Thyroid gland (tissue), 4 donors: ENCODE measurements around the gene DCST1. TPM values are rescaled to one million over a fixed set of nuclear protein-coding genes. Genes with fewer than 3 reads are reported as not detected.

Experiments
- DNase-seq, 2 donors: peaks; one replicate each; pipeline ENCODE4 v3.0.0-alpha.2; 2019
- H3K27ac ChIP-seq, 3 donors: fragments of 200-600 bp; sonication (generic); 1 replicate in 2 of 3; 2 replicates in 1 of 3; pipeline ENCODE4 v1.5.1; 2016 to 2019; ENCODE audit warnings: mild to moderate bottlenecking in 1 of 3, moderate library complexity in 1 of 3
- H3K27me3 ChIP-seq: fragments of 200-600 bp; sonication (generic); one replicate; pipeline ENCODE4 v1.5.1; 2019
- H3K36me3 ChIP-seq, 2 donors: fragments of 200-600 bp; sonication (generic); one replicate each; pipeline ENCODE4 v1.5.1; 2016 to 2019
- H3K4me1 ChIP-seq, 2 donors: fragments of 200-600 bp; sonication (generic); one replicate each; pipeline ENCODE4 v1.5.1; 2017 to 2019
- H3K4me3 ChIP-seq, 3 donors: fragments of 200-600 bp; sonication (generic); replicated peaks in 1 of 3; 1 replicate in 2 of 3; 2 replicates in 1 of 3; pipeline ENCODE4 v1.5.1; 2016; ENCODE audit warnings: mild to moderate bottlenecking in 1 of 3
- H3K9me3 ChIP-seq: fragments of 200-600 bp; sonication (generic); one replicate; pipeline ENCODE4 v1.5.1; 2017
- POLR2A ChIP-seq, 2 donors: fragments of 450-650 bp; IDR thresholded peaks; one replicate each; pipeline ENCODE4 v1.6.1; 2017; ENCODE audit warnings: antibody characterized with exemption in 2 of 2, mild to moderate bottlenecking in 2 of 2, moderate library complexity in 1 of 2
- WGBS, 2 donors: methylation state at CpG; one replicate each; pipeline ENCODE4 v1.1.5; 2017; 5-methylcytosine and 5-hydroxymethylcytosine counted together
- intact Hi-C: fragments of 100-400 bp; cut with DNase I; formaldehyde crosslinking; loops from one replicate; pipeline ENCODE4 v1.15.1; 2023
- total RNA-seq, 4 donors: library from RNA; depleted of rRNA; stranded (reverse); fragments of >200 nt; gene quantifications; one replicate each; pipeline ENCODE4 v1.2.3, GENCODE V29; 2016
- TF ChIP-seq, protein P1 (sequence below), 6 experiments: fragments of 200-600 bp in 3 of 6; fragments of 450-650 bp in 3 of 6; sonication (generic) in 3 of 6; IDR thresholded peaks; one replicate each; pipeline ENCODE4 v1.5.1; 2016 to 2019; ENCODE audit warnings: antibody characterized with exemption in 6 of 6, mild to moderate bottlenecking in 2 of 6, inconsistent platforms in 1 of 6, moderate library complexity in 1 of 6

DCST1 gene
- total RNA-seq, 4 donors from 2014 or later, result 0.24 TPM; not detected in 3

DNA sequence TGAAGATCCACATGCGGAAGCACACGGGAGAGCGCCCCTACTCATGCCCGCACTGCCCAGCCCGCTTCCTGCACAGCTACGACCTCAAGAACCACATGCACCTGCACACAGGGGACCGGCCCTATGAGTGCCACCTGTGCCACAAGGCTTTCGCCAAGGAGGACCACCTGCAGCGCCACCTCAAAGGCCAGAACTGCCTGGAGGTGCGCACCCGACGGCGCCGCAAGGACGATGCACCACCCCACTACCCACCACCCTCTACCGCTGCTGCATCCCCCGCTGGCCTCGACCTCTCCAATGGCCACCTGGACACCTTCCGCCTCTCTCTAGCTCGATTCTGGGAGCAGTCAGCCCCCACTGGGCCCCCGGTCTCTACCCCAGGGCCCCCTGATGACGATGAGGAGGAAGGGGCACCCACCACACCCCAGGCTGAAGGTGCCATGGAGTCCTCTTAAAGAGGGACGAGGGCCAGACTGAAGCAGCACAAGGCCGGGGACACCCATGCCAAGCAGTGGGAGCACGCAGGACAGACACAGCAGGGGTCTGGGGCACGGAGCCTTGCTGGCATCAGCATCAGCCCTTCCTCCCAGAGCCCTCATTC is 17.3 kb upstream of the DCST1 start:
- no peak for DNase-seq
- WGBS, 2 donors, result 81 to 97% methylated on average over 14 to 22 of the region's 26 CpGs
- TF ChIP-seq POLR2A (IDR thresholded peaks at IDR 0.05), result no peak
- Histone ChIP-seq H3K36me3 (peaks cover 19 to 22% of the 10 kb centered on the region in 2 donors), H3K27ac (peak overlapping the region; percentile 81 to 90 (median 89)), H3K4me3 (no peak overlapping the region), H3K9me3 (no peaks in the 10 kb centered on the region), H3K4me1 (peaks cover 41 to 60% of the 10 kb centered on the region in 2 donors), H3K27me3 (no peaks in the 10 kb centered on the region)
- intact Hi-C loops, result no loop called here

DNA sequence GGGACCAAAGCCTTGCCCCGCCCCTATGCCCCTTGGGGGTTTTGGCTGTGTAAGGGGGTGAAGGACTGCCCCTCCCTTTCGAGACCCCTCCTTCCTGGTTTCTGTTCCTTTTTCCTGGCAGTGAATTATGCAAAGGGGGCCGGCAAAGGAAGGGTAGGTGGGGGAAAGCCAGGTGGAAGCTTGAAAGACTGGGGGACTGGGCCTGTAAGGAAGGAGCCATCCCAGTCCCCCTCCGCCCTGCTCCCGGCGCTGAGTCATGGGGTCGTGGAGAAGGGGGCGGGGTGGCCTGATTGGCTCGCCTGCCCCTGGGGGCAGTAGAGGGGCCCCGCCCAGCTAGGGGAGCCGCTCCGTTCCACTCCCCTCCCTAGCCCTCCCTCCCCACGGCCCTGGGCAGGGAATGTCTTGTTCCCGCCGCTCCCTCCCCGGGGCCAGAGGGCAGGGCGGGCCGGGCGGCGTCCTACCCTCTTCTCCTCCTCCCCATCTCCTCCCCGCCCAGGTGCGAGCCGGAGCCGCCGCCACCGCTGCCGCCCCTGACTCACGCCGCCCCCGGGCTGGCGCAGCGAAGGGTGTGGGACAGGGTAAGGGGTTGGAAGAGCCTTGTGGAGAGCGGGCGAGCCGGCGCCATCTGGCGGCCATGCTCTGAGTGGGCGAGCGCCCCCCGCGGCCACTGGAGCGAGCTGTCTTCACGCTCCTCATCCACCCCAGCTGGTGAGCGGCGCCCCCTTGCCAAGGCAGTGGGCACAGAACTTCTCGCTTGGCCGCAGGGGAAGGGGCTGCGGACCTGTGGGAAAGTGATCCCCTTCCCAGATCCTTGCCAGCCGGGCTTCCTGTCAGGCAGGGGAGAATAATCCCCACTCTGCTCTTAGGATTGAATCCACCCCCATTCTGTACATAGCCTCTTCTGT is 16.3 kb upstream of the DCST1 start:
- Histone ChIP-seq H3K4me3 (peak overlapping the region in 1 of 3 donors; percentile 20), H3K27me3 (no peaks in the 10 kb centered on the region), H3K36me3 (peaks cover 19 to 22% of the 10 kb centered on the region in 2 donors), H3K9me3 (no peaks in the 10 kb centered on the region), H3K27ac (peak overlapping the region; percentile 81 to 90 (median 89)), H3K4me1 (peaks cover 31 to 50% of the 10 kb centered on the region in 2 donors)
- peak in 1 of 2 donors; percentile 64 for TF ChIP-seq POLR2A (IDR thresholded peaks at IDR 0.05)
- TF ChIP-seq, protein P1, sequence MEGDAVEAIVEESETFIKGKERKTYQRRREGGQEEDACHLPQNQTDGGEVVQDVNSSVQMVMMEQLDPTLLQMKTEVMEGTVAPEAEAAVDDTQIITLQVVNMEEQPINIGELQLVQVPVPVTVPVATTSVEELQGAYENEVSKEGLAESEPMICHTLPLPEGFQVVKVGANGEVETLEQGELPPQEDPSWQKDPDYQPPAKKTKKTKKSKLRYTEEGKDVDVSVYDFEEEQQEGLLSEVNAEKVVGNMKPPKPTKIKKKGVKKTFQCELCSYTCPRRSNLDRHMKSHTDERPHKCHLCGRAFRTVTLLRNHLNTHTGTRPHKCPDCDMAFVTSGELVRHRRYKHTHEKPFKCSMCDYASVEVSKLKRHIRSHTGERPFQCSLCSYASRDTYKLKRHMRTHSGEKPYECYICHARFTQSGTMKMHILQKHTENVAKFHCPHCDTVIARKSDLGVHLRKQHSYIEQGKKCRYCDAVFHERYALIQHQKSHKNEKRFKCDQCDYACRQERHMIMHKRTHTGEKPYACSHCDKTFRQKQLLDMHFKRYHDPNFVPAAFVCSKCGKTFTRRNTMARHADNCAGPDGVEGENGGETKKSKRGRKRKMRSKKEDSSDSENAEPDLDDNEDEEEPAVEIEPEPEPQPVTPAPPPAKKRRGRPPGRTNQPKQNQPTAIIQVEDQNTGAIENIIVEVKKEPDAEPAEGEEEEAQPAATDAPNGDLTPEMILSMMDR (IDR thresholded peaks at IDR 0.05), result peak; percentile 94 to 99 (median 97)
- DNase-seq, result peak; percentile 93 to 97
- 10 to 13% methylated on average over 17 to 24 of the region's 49 CpGs for WGBS, 2 donors
- intact Hi-C loops, result no loop called here

DNA sequence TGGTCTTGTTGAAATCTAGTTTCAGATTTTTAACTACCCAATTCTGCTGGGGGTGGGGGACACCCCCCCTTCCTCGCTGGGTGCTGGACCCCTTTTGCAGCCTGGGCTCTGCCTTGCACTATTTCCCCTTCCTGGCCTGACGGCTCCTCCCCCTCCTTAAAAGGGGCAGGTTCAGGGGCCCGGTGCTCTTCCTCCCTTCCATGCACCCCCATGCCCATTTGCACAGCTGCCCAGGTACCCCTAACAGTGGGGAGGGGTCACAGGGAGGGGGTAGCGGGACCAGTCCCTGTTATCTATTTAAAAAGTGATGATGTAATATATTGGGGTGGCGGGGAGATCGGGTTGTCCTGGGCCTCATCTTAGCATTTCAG is 15.7 kb upstream of the DCST1 start:
- H3K9me3 ChIP-seq, result no peaks in the 10 kb centered on the region
- TF ChIP-seq POLR2A (IDR thresholded peaks at IDR 0.05), result no peak
- TF ChIP-seq, protein P1 (IDR thresholded peaks at IDR 0.05), result no peak
- WGBS, 2 donors, result 55 to 57% methylated on average over 5 of the region's 6 CpGs
- H3K36me3 ChIP-seq, result peaks cover 19 to 22% of the 10 kb centered on the region in 2 donors
- no peak overlapping the region for H3K4me3 ChIP-seq
- no peaks in the 10 kb centered on the region for H3K27me3 ChIP-seq
- intact Hi-C loops, result no loop called here
- DNase-seq, result no peak
- H3K27ac ChIP-seq, result peak overlapping the region; percentile 81 to 90 (median 89)
- peaks cover 30 to 46% of the 10 kb centered on the region in 2 donors for H3K4me1 ChIP-seq

DNA sequence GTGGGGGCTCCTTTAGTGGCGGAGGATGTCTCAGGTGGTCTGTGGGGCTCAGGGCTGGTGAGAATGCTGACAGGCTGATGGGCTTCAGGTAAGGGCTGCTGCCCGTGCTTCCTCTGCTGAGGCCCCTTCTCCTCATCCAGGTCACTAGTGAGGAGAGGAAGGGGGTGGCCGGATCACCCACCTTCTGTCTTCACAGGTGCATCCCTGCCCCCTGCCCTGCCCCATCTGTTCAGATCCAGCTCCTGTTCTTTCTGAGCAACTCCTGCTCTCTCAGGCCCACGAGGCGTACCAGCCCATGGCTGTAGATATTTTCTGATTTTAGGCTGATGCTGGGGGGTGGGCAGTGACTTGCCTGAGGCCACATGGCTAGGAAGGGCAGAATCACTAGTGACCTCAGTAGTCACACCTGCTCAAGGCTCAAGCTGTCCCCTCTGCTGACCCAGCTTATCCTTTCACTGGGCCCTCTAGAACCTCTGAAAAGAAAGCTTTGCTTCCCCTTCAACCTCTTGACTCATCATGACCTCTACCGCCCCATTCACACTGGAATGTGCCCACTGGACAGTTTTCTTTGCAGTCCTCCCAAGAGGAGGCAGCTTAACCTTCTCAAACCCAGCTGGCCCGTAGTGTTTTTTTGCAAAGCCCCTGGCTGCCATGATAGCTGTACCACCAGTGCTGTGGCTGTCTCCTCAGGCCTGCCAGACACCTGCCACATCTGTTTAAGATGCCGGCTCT is 14.8 kb upstream of the DCST1 start:
- H3K4me3 ChIP-seq, result no peak overlapping the region
- H3K9me3 ChIP-seq, result no peaks in the 10 kb centered on the region
- H3K27me3 ChIP-seq, result no peaks in the 10 kb centered on the region
- TF ChIP-seq POLR2A (IDR thresholded peaks at IDR 0.05), result no peak
- TF ChIP-seq, protein P1 (IDR thresholded peaks at IDR 0.05), result no peak
- intact Hi-C loops, result no loop called here
- H3K4me1 ChIP-seq, result peaks cover 30 to 43% of the 10 kb centered on the region in 2 donors
- peak overlapping the region; percentile 2 to 89 (median 81) for H3K27ac ChIP-seq
- peaks cover 19 to 22% of the 10 kb centered on the region in 2 donors for H3K36me3 ChIP-seq
- DNase-seq, result peak; percentile 60 to 70
- WGBS, 2 donors, result 57 to 66% methylated on average over 8 of the region's 8 CpGs
